Stimulated activated CD8-positive, alpha-beta memory T cell treated with anti-CD3 and anti-CD28 coated beads, Interleukin-12 subunit alpha, Interleukin-12 subunit beta, amount 100 ng/mL, for 24 hours (primary cell): ENCODE results near the gene ZNF830.
A peak's percentile ranks its signal among the peaks of the same experiment; 100 is the strongest.
"Not testable (repeated sequence)": the region's sequence is repeated elsewhere in the genome, so short reads cannot be mapped to it uniquely, and the experiment has no call there.

ENCODE experiments used
- DNase-seq: peaks from one replicate; pipeline ENCODE4 v3.0.0-alpha.2; 2020; ENCODE audit errors: extremely low read depth

ZNF830 gene

GRCh38 chr17:34990921-34991365 lies 29.6 kb downstream of the ZNF830 start:
- no peak for DNase-seq

- no peak for DNase-seq
These were observed 30.3 kb downstream of the ZNF830 start for GRCh38 chr17:34991606-34992005.

DNA sequence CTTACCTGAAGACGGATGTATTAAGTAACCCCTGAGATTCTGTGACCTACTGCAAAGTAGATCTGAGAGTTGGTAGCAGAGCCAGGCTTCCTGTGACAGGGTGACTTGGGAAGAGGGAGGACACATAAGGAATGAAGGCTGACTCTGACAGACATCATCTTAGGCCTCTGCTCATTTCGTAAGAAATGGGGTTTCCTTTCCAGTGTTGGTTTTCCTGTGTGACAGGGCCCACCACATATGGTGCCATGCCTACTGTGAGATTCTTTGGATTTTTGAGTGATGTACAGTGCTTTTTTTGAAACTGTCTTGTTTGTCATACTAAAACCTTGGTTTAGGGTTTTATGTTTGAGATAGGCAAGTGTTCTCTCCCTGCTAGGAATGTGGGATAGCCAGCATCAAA lies 31.7 kb downstream of the ZNF830 start:
- no peak for DNase-seq

GRCh38 chr17:34996422-34997285 lies 35.3 kb downstream of the ZNF830 start:
- no peak for DNase-seq

GRCh38 chr17:34997355-34997862 lies 36.1 kb downstream of the ZNF830 start:
- DNase-seq: no peak

GRCh38 chr17:34998205-34998604 lies 36.9 kb downstream of the ZNF830 start:
- peak; percentile 32 for DNase-seq

- no peak for DNase-seq
These were observed 38.1 kb downstream of the ZNF830 start for GRCh38 chr17:34999456-34999855.

- DNase-seq: not testable (repeated sequence)
These were observed 39.6 kb downstream of the ZNF830 start for GRCh38 chr17:35000965-35001364.

DNA sequence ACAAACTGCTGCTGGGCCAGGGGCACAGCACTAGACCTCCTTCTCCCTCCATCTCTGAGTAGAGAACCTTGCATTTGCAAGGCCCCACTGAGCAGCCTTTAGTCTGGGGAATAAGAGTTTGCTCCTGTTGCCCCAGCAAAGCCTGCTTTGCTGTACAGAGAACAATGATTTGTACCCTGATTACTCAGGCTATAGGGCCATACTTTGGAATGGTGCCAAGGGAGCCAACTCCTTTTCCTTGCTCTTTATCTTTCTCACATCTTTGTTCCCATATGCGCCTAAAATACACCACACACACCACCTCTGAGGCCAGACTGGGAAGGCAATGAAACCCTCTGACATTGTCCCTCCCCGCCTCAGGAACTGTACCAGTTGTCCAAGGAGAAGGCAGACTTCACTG lies 40.2 kb downstream of the ZNF830 start:
- DNase-seq: no peak

- no peak for DNase-seq
These were observed 41.7 kb downstream of the ZNF830 start for GRCh38 chr17:35002876-35003551.

- no peak for DNase-seq
These were observed 42.4 kb downstream of the ZNF830 start for GRCh38 chr17:35003778-35004177.

DNA sequence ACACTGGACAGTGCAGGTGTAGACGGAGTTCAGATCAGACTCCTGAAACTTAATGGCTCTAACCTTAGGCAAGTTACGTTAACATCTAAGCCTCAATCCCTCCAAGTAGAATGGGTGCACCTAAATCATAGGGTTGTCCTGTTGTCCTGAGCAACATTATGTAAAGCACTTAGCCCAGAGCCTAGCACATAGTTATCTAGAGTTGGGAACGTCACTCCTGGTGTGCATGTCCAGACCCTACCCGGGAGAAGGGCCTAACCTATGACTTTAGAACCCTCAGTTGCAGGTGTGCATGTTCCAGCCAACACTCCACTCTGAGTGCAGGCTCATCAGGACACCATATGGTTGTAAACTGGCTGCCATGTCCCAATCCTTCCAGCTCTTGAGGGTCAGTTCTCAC lies 45.0 kb downstream of the ZNF830 start:
- DNase-seq: no peak

- DNase-seq: no peak
These were observed 45.6 kb downstream of the ZNF830 start for GRCh38 chr17:35006961-35007360.

DNA sequence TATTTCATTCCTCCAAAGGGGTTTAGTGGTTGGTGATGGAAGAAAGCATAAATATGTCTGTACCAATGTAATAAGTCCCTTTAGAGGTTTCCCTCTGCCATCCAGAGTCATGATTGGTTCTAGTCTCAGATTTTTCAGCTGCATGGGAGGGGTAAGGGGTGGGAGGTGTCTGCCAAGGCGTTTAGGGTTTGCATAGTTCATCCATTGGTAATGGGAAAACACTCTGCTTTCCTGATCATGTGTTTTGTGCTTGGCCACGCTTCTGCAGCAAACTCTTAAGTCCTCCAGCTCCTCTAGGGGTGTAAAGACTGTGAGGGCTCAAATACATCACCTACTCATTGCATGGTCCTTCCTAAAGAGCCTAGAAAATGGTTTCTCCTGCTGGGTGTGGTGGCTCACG lies 48.8 kb downstream of the ZNF830 start:
- no peak for DNase-seq

- DNase-seq: no peak
These were observed 50.4 kb downstream of the ZNF830 start for GRCh38 chr17:35011671-35012216.
